Lung (tissue), 12 donors: ENCODE results near the gene MARF1. TPM values are rescaled to one million over a fixed set of nuclear protein-coding genes. Genes with fewer than 3 reads are reported as not detected.

Experiments used
- ATAC-seq: fragments of 200-7000 bp; cut with Tn5 transposase; one replicate; pipeline ENCODE4 v1.9.1; 2020; ENCODE audit warnings: moderate number of reproducible peaks; ENCODE audit not compliant: insufficient read depth, low FRiP score
- DNase-seq, 3 donors: peaks; one replicate each; pipeline ENCODE4 v3.0.0-alpha.2; 2013 to 2017
- H3K27ac ChIP-seq, 2 donors: one replicate each; pipeline ENCODE4 v1.5.1; 2013; ENCODE audit warnings: mild to moderate bottlenecking in 2 of 2, moderate library complexity in 2 of 2, control low read depth in 1 of 2, inconsistent platforms in 1 of 2, low read depth in 1 of 2, low read length in 1 of 2
- H3K27me3 ChIP-seq, 3 donors: one replicate each; pipeline ENCODE4 v1.5.1; 2013; ENCODE audit warnings: low read length in 2 of 3; ENCODE audit not compliant: control insufficient read depth in 3 of 3, insufficient read depth in 3 of 3
- H3K36me3 ChIP-seq, 4 donors: one replicate each; pipeline ENCODE4 v1.5.1; 2013; ENCODE audit warnings: low read length in 4 of 4, mild to moderate bottlenecking in 1 of 4, moderate library complexity in 1 of 4; ENCODE audit not compliant: control insufficient read depth in 4 of 4, insufficient read depth in 4 of 4
- H3K4me1 ChIP-seq, 5 donors: one replicate each; pipeline ENCODE4 v1.5.1; 2013; ENCODE audit warnings: low read length in 5 of 5, mild to moderate bottlenecking in 2 of 5, moderate library complexity in 1 of 5; ENCODE audit not compliant: control insufficient read depth in 5 of 5, insufficient read depth in 5 of 5
- H3K4me3 ChIP-seq: one replicate; pipeline ENCODE4 v1.5.1; 2013; ENCODE audit warnings: mild to moderate bottlenecking, control low read depth, moderate library complexity
- H3K9ac ChIP-seq, 2 donors: one replicate each; pipeline ENCODE4 v1.5.1; 2013; ENCODE audit warnings: low read length in 2 of 2, control low read depth in 1 of 2; ENCODE audit not compliant: insufficient read depth in 1 of 2
- H3K9me3 ChIP-seq, 4 donors: one replicate each; pipeline ENCODE4 v1.5.1; 2013; ENCODE audit warnings: low read length in 3 of 4, mild to moderate bottlenecking in 1 of 4, moderate library complexity in 1 of 4; ENCODE audit not compliant: control insufficient read depth in 4 of 4, insufficient read depth in 3 of 4
- CTCF ChIP-seq: IDR thresholded peaks from 2 replicates; pipeline ENCODE4 v1.5.1; 2012; ENCODE audit warnings: mild to moderate bottlenecking; ENCODE audit errors: control extremely low read depth, extremely low read depth
- WGBS, 2 donors: extraction: QIAGEN DNeasy Blood & Tissue Kit; methylation state at CpG; one replicate each; pipeline ENCODE4 v1.1.7; 2013; 5-methylcytosine and 5-hydroxymethylcytosine counted together
- polyA plus RNA-seq, 2 donors: library from polyadenylated mRNA; stranded (reverse); fragments of 200-250 nt; gene quantifications; one replicate each; pipeline ENCODE4 v1.2.1, GENCODE V29; 2013
- total RNA-seq, 2 donors: library from RNA; depleted of rRNA in 1 of 2; stranded (reverse); fragments of >200 nt in 1 of 2; gene quantifications; one replicate each; pipeline ENCODE4 v1.2.1, GENCODE V29; 2014 to 2021
- donor health status: control.
- donor health status: control.
- donor health status: Bipolar disorder and iron deficiency.
- donor health status: healthy.
- donor health status: DM: yes; HTN: yes; CAD: no.

Gene MARF1
- total and polyA plus RNA-seq, 4 donors, result 18.0 to 72.1 (median 41.9) TPM

DNA sequence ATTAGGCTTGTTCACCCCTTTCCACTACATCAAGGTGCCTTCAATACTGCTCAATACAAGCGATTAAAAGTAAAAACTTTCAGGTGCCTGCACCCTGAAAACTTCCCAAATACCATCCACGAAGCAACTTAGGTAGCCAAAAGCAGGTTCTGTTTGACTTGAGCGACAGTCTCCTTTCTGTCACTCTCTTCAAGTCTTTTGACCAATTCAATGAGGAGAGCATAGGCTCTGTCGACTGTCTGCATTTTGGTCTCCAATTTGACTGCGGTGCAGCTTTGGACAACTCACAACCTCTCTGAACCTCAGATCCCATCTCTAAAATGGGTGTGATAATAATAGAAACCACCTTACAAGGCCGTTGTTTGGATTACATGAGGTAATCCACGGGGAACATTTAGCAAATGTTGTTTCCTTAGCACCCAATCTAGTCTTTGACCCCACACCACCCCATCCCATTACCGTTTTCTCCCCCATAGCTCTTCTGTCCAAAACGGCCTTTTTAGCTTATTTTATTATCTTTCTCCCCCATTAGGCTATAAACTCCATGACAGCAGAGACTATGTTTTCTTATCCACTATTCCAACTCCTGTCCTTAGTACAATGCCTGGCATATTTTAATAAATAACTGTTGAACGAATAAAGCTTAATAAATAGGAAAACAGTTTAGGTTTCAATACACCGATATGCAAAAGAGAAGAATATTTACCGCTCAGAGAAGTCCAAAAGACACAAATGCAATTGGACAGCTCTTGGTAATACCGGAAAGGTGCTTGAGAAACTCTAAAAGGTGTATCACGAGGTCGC is 999 bp downstream of the MARF1 start:
- Histone ChIP-seq H3K36me3 (peaks cover 10 to 21% (median 16%) of the 10 kb centered on the region in 4 donors), H3K9ac (peak overlapping the region; percentile 48 to 92), H3K4me3 (peak overlapping the region; percentile 97), H3K4me1 (peaks cover 0 to 21% (median 10%) of the 10 kb centered on the region in 5 donors), H3K9me3 (no peaks in the 10 kb centered on the region), H3K27me3 (no peaks in the 10 kb centered on the region), H3K27ac (peak overlapping the region; percentile 83 to 99)
- DNase-seq (peak in 1 of 3 donors; percentile 6), ATAC-seq (no peak)
- TF ChIP-seq CTCF, result no peak
- 15 to 22% methylated on average over 15 of the region's 15 CpGs for WGBS, 2 donors

DNA sequence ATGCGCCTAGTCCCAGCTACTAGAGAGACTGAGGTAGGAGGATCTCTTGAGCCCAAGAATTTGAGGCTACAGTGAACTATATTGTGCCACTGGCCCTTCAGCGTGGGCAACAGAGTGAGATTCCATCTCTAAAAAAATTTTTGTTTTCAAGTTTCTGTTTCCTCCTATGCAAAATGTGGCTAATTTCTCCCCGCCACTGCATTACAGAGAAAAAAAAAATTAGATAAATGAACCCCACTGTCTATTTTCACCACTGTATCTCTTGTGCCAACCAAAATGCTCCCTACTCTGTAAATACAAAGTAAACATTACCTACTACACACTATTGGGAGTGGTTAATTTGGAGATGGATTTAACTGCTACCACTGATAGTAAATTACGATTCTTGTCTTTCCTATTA is 2.0 kb downstream of the MARF1 start:
- no peak for DNase-seq
- Histone ChIP-seq H3K36me3 (peaks cover 14 to 30% (median 19%) of the 10 kb centered on the region in 4 donors), H3K4me3 (no peak overlapping the region), H3K9ac (no peak overlapping the region), H3K9me3 (no peaks in the 10 kb centered on the region), H3K4me1 (peaks cover 0 to 21% (median 10%) of the 10 kb centered on the region in 5 donors), H3K27me3 (no peaks in the 10 kb centered on the region), H3K27ac (no peak overlapping the region)
- ATAC-seq, result no peak
- TF ChIP-seq CTCF, result no peak
- 74 to 86% methylated on average over 4 of the region's 4 CpGs for WGBS, 2 donors

DNA sequence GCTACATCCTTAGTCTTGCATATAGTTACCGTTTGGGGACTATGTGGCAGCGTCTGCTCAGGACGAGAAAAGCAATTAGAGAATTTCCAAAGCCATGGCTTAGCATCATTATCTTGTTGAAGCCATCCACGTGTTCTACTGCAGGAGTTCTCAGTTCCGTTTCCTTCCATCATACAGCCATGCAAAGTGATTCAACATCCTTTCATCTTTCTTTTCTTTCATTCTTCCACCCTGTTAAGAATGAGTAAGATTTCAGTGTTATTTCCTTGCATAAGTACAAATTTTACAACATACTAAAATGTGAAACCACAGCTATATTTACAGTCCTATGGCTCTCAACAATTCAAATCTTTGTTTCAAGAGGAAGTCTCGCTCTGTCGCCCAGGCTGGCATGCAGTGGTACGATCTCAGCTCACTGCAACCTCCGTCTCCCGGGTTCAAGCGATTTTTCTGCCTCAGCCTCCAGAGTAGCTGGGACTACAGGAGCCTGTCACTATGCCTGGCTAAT is 3.8 kb downstream of the MARF1 start:
- 90 to 91% methylated on average over 11 of the region's 11 CpGs for WGBS, 2 donors
- no peaks in the 10 kb centered on the region for H3K9me3 ChIP-seq

More for the DNA sequence above, 3.8 kb downstream of the MARF1 start:
- Histone ChIP-seq H3K9ac (no peak overlapping the region), H3K4me1 (peaks cover 0 to 19% (median 9%) of the 10 kb centered on the region in 5 donors), H3K27ac (no peak overlapping the region), H3K27me3 (no peaks in the 10 kb centered on the region), H3K4me3 (no peak overlapping the region), H3K36me3 (peaks cover 21 to 45% (median 25%) of the 10 kb centered on the region in 4 donors)
- ATAC-seq (no peak), DNase-seq (no peak)
- no peak for TF ChIP-seq CTCF
